ENCODE results near the gene TNS3.

- TF ChIP-seq ZBTB43 (CRISPR knock-in tag; IDR thresholded peaks at IDR 0.05) (no peak), GTF3C2 (IDR thresholded peaks at IDR 0.05; ENCODE audit: borderline replicate concordance, extremely low read depth, insufficient read length) (no peak), ELF1 (tag; IDR thresholded peaks at IDR 0.05) (no peak), MXI1 (IDR thresholded peaks at IDR 0.05; ENCODE audit: low read depth, low read length) (no peak), TCF3 (CRISPR knock-in tag; IDR thresholded peaks at IDR 0.05) (no peak), CTCF (IDR thresholded peaks at IDR 0.05 in 2 of 3, conservative IDR thresholded peaks at IDR 0.05 in 1 of 3; ENCODE audit: insufficient read depth in 2 of 3, low read depth in 1 of 3, low read length in 3 of 3) (no peak)
Observed at GRCh38 chr7:47345857-47346298, 236.0 kb downstream of the TNS3 start.
